Caco-2 (cell line): ENCODE data around the gene RPH3AL. TPM values are rescaled to one million over a fixed set of nuclear protein-coding genes. Genes with fewer than 3 reads are reported as not detected.

Experiments used
- BruUV-seq: library from RNA; stranded (reverse); fragments of 400-500 nt; replicated peaks from 2 replicates; lab custom pipeline; 2021; lab: Mats Ljungman, UMichigan
- CTCF ChIA-PET: fragments of 300-600 bp; sonication (Branson Sonifier 250); formaldehyde crosslinking; loops from one replicate; lab custom pipeline; 2022; ENCODE audit warnings: antibody characterized with exemption; lab: Charles Lee
- POLR2A ChIA-PET: fragments of 300-600 bp; sonication (Branson Sonifier 250); formaldehyde crosslinking; loops from one replicate; lab custom pipeline; 2022; ENCODE audit warnings: antibody characterized with exemption; lab: Charles Lee
- DNase-seq, 2 experiments: peaks; one replicate each; pipeline versions ENCODE4 v3.0.0 to v3.0.0-alpha.2; 2020 to 2022
- H3K27me3 ChIP-seq: replicated peaks from 2 replicates; pipeline ENCODE4 v1.6.0; 2011; ENCODE audit warnings: low read length; ENCODE audit not compliant: control insufficient read depth, insufficient read depth
- H3K36me3 ChIP-seq: 2 replicates; pipeline ENCODE4 v1.5.1; 2011; ENCODE audit warnings: low read length; ENCODE audit not compliant: control insufficient read depth, insufficient read depth
- H3K4me1 ChIP-seq: fragments of 250-450 bp; sonication (Bioruptor Pico); 2 replicates; pipeline ENCODE4 v1.5.1; 2020; ENCODE audit warnings: mild to moderate bottlenecking
- H3K4me3 ChIP-seq: 2 replicates; pipeline ENCODE4 v1.5.1; 2011; ENCODE audit warnings: low read depth, mild to moderate bottlenecking, control low read depth, low read length
- H3K9me3 ChIP-seq: fragments of 250-450 bp; sonication (Bioruptor Pico); 2 replicates; pipeline ENCODE4 v1.5.1; 2020; ENCODE audit warnings: mild to moderate bottlenecking, moderate library complexity
- H3K27ac Mint-ChIP-seq: one replicate; pipeline ENCODE4 v1.8.0; 2022; ENCODE audit warnings: mixed read lengths; ENCODE audit not compliant: unreplicated experiment
- H3K27me3 Mint-ChIP-seq: one replicate; pipeline ENCODE4 v1.8.0; 2022; ENCODE audit warnings: mixed read lengths; ENCODE audit not compliant: insufficient read depth, unreplicated experiment
- H3K36me3 Mint-ChIP-seq: one replicate; pipeline ENCODE4 v1.8.0; 2022; ENCODE audit warnings: mild to moderate bottlenecking, mixed read lengths; ENCODE audit not compliant: insufficient read depth, unreplicated experiment
- H3K4me1 Mint-ChIP-seq: one replicate; pipeline ENCODE4 v1.8.0; 2022; ENCODE audit warnings: low read depth, mixed read lengths; ENCODE audit not compliant: unreplicated experiment
- H3K4me3 Mint-ChIP-seq: one replicate; pipeline ENCODE4 v1.8.0; 2022; ENCODE audit warnings: mild to moderate bottlenecking, moderate library complexity, mixed read lengths; ENCODE audit not compliant: unreplicated experiment
- H3K9me3 Mint-ChIP-seq: one replicate; pipeline ENCODE4 v1.8.0; 2022; ENCODE audit warnings: mixed read lengths; ENCODE audit not compliant: unreplicated experiment
- CTCF ChIP-seq, 2 experiments: fragments of 200-600 bp in 1 of 2; IDR thresholded peaks; 1 replicate in 1 of 2; 2 replicates in 1 of 2; pipeline versions ENCODE4 v1.5.1 to v1.8.0; 2011 to 2022; ENCODE audit warnings: antibody characterized with exemption in 1 of 2, control low read depth in 1 of 2, inconsistent platforms in 1 of 2, low read depth in 1 of 2, low read length in 1 of 2, mild to moderate bottlenecking in 1 of 2, moderate library complexity in 1 of 2; ENCODE audit not compliant: insufficient read depth in 1 of 2, severe bottlenecking in 1 of 2, unreplicated experiment in 1 of 2
- intact Hi-C: fragments of 100-400 bp; cut with micrococcal nuclease; formaldehyde crosslinking; loops from one replicate; pipeline ENCODE4 v1.10.0; 2022; ENCODE audit not compliant: unreplicated experiment
- total RNA-seq: library from RNA; stranded (reverse); gene quantifications from 2 replicates; pipeline ENCODE4 v1.2.3, GENCODE V29; 2022

RPH3AL gene
- total RNA-seq, 1 experiment from 2014 or later, result 36.0 TPM

- H3K36me3 ChIP-seq, result no peaks in the 10 kb centered on the region
- no peaks in the 10 kb centered on the region for H3K9me3 ChIP-seq
- Mint-ChIP-seq H3K4me1 (no peaks in the 10 kb centered on the region), H3K9me3 (no peaks in the 10 kb centered on the region), H3K4me3 (no peak overlapping the region), H3K27ac (no peak overlapping the region), H3K36me3 (peaks cover 29% of the 10 kb centered on the region), H3K27me3 (no peaks in the 10 kb centered on the region)
- intact Hi-C loops, result no loop called here
- no TSS peak for BruUV-seq
- DNase-seq, result no peak
- no peaks in the 10 kb centered on the region for H3K4me1 ChIP-seq
- no peaks in the 10 kb centered on the region for H3K27me3 ChIP-seq
- POLR2A ChIA-PET, result no interaction called here
- no peak overlapping the region for H3K4me3 ChIP-seq
- TF ChIP-seq CTCF (IDR thresholded peaks at IDR 0.05; ENCODE audit: insufficient read depth in 1 of 2, low read depth in 1 of 2, low read length in 1 of 2, severe bottlenecking in 1 of 2, unreplicated experiment in 1 of 2), result no peak
- CTCF ChIA-PET, result no interaction called here
These were observed 62.0 kb downstream of the RPH3AL start for GRCh38 chr17:290626-291025.

GRCh38 chr17:290121-290521, 62.5 kb downstream of the RPH3AL start:
- TF ChIP-seq CTCF (IDR thresholded peaks at IDR 0.05; ENCODE audit: insufficient read depth in 1 of 2, low read depth in 1 of 2, low read length in 1 of 2, severe bottlenecking in 1 of 2, unreplicated experiment in 1 of 2), result no peak
- H3K27me3 ChIP-seq, result no peaks in the 10 kb centered on the region
- H3K4me3 Mint-ChIP-seq, result no peak overlapping the region
- H3K4me1 Mint-ChIP-seq, result no peaks in the 10 kb centered on the region
- H3K4me3 ChIP-seq, result no peak overlapping the region
- no peaks in the 10 kb centered on the region for H3K9me3 ChIP-seq
- POLR2A ChIA-PET, result no interaction called here
- no peaks in the 10 kb centered on the region for H3K9me3 Mint-ChIP-seq
- intact Hi-C loops, result no loop called here
- peak in 1 of 2 experiments; percentile 19 for DNase-seq
- no peaks in the 10 kb centered on the region for H3K36me3 ChIP-seq
- no TSS peak for BruUV-seq
- H3K27ac Mint-ChIP-seq, result no peak overlapping the region
- no peaks in the 10 kb centered on the region for H3K4me1 ChIP-seq
- peaks cover 28% of the 10 kb centered on the region for H3K36me3 Mint-ChIP-seq
- no peaks in the 10 kb centered on the region for H3K27me3 Mint-ChIP-seq
- CTCF ChIA-PET, result no interaction called here

- BruUV-seq, result no TSS peak
- intact Hi-C loops, result no loop called here
- no peak for TF ChIP-seq CTCF (IDR thresholded peaks at IDR 0.05; ENCODE audit: insufficient read depth in 1 of 2, low read depth in 1 of 2, low read length in 1 of 2, severe bottlenecking in 1 of 2, unreplicated experiment in 1 of 2)
- Mint-ChIP-seq H3K9me3 (no peaks in the 10 kb centered on the region), H3K27ac (no peak overlapping the region), H3K4me1 (no peaks in the 10 kb centered on the region), H3K4me3 (no peak overlapping the region), H3K36me3 (peaks cover 21% of the 10 kb centered on the region), H3K27me3 (no peaks in the 10 kb centered on the region)
- H3K4me1 ChIP-seq, result no peaks in the 10 kb centered on the region
- POLR2A ChIA-PET, result no interaction called here
- no peak overlapping the region for H3K4me3 ChIP-seq
- no peak for DNase-seq
- CTCF ChIA-PET, result no interaction called here
- H3K9me3 ChIP-seq, result no peaks in the 10 kb centered on the region
- no peaks in the 10 kb centered on the region for H3K36me3 ChIP-seq
- no peaks in the 10 kb centered on the region for H3K27me3 ChIP-seq
These were observed 63.2 kb downstream of the RPH3AL start for GRCh38 chr17:289409-289808.
